HepG2 (cell line): ENCODE results near the gene DUSP8.

Source experiments
- ARNT ChIP-seq: fragments of 450-650 bp; IDR thresholded peaks from 2 replicates; pipeline ENCODE4 v1.6.1; 2017
- JUND ChIP-seq: sonication (generic); formaldehyde crosslinking; IDR thresholded peaks from 2 replicates; pipeline ENCODE4 v1.8.0; 2022; ENCODE audit warnings: mild to moderate bottlenecking, missing genetic modification reagents
- MXD1 ChIP-seq: sonication (generic); formaldehyde crosslinking; IDR thresholded peaks from 2 replicates; pipeline ENCODE4 v1.4.0; 2020; ENCODE audit warnings: mild to moderate bottlenecking, missing genetic modification reagents
- NFE2 ChIP-seq: sonication (generic); formaldehyde crosslinking; IDR thresholded peaks from 2 replicates; pipeline ENCODE4 v1.4.0; 2020; ENCODE audit warnings: missing genetic modification reagents
- NFE2L1 ChIP-seq: sonication (generic); formaldehyde crosslinking; IDR thresholded peaks from 2 replicates; pipeline ENCODE4 v1.4.0; 2020; ENCODE audit warnings: missing genetic modification reagents, mild to moderate bottlenecking, borderline replicate concordance
- NFRKB ChIP-seq: fragments of 450-650 bp; IDR thresholded peaks from 2 replicates; pipeline ENCODE4 v1.6.1; 2017
- TARDBP ChIP-seq: sonication (generic); formaldehyde crosslinking; IDR thresholded peaks from 2 replicates; pipeline ENCODE4 v1.8.0; 2022; ENCODE audit warnings: mild to moderate bottlenecking, missing genetic modification reagents
- ZNF234 ChIP-seq: sonication (generic); formaldehyde crosslinking; conservative IDR thresholded peaks from 2 replicates; pipeline ENCODE4 v1.5.1; 2020; ENCODE audit warnings: mild to moderate bottlenecking, missing genetic modification reagents
- ZNF24 ChIP-seq: fragments of 450-650 bp; IDR thresholded peaks from 2 replicates; pipeline ENCODE4 v1.6.1; 2017; ENCODE audit warnings: antibody characterized with exemption, mild to moderate bottlenecking
- ZNF639 ChIP-seq: conservative IDR thresholded peaks from 2 replicates; pipeline ENCODE4 v1.6.1; 2018; ENCODE audit warnings: missing genetic modification reagents
- ZZZ3 ChIP-seq: sonication (generic); formaldehyde crosslinking; IDR thresholded peaks from 2 replicates; pipeline ENCODE4 v1.4.0; 2020; ENCODE audit warnings: missing genetic modification reagents, mild to moderate bottlenecking, borderline replicate concordance
- TF ChIP-seq, protein P1 (sequence below): sonication (generic); formaldehyde crosslinking; IDR thresholded peaks from 2 replicates; pipeline ENCODE4 v1.5.0; 2020; ENCODE audit warnings: mild to moderate bottlenecking, missing genetic modification reagents, moderate library complexity

GRCh38 chr11:1532606-1533341 lies 39.3 kb downstream of the DUSP8 start:
- TF ChIP-seq, protein P1, sequence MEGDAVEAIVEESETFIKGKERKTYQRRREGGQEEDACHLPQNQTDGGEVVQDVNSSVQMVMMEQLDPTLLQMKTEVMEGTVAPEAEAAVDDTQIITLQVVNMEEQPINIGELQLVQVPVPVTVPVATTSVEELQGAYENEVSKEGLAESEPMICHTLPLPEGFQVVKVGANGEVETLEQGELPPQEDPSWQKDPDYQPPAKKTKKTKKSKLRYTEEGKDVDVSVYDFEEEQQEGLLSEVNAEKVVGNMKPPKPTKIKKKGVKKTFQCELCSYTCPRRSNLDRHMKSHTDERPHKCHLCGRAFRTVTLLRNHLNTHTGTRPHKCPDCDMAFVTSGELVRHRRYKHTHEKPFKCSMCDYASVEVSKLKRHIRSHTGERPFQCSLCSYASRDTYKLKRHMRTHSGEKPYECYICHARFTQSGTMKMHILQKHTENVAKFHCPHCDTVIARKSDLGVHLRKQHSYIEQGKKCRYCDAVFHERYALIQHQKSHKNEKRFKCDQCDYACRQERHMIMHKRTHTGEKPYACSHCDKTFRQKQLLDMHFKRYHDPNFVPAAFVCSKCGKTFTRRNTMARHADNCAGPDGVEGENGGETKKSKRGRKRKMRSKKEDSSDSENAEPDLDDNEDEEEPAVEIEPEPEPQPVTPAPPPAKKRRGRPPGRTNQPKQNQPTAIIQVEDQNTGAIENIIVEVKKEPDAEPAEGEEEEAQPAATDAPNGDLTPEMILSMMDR (CRISPR knock-in tag) = no peak
- TF ChIP-seq TARDBP (CRISPR knock-in tag) = no peak
- TF ChIP-seq ZNF639 (CRISPR knock-in tag) = no peak
- TF ChIP-seq ZNF234 (CRISPR knock-in tag) = no peak
- no peak for TF ChIP-seq NFE2L1 (CRISPR knock-in tag)
- TF ChIP-seq NFE2 (CRISPR knock-in tag) = no peak
- TF ChIP-seq ARNT = no peak
- TF ChIP-seq ZZZ3 (CRISPR knock-in tag) = no peak
- no peak for TF ChIP-seq ZNF24
- no peak for TF ChIP-seq JUND (CRISPR knock-in tag)
- TF ChIP-seq NFRKB = no peak
- no peak for TF ChIP-seq MXD1 (CRISPR knock-in tag)
